HG02852 (cell line): Measurements from ENCODE around the gene ANO2.
A peak's percentile ranks its signal among the peaks of the same experiment; 100 is the strongest.

ENCODE experiments used
- ATAC-seq: cut with Tn5 transposase; IDR thresholded peaks from one replicate; pipeline ENCODE4 v1.9.1; 2021; ENCODE audit warnings: mild to moderate bottlenecking, moderate library complexity; ENCODE audit not compliant: unreplicated experiment

ANO2 gene

GRCh38 chr12:5784462-5785130 is 160.5 kb downstream of the ANO2 start:
- no peak for ATAC-seq

- ATAC-seq: no peak
Observed at GRCh38 chr12:5783289-5783920, 161.7 kb downstream of the ANO2 start.

DNA sequence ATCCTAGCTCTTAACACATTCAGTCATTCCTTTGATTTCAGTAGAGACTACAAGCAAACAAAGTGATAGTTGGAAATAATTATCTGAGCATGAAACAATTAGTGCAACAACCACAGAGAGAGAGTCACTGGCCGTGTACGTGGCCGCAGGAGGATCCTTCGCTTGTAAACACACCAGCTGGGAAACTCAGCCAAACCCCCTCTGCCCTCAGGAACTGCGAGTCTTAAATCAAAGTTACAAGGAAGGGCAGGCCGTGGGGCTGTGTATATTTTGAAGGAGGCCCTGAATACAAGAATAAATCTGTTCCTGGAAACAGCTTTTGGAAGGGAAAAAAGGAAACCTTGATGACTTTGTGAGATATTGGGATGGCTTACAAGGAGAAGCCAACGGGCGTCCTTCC is 164.5 kb downstream of the ANO2 start:
- no peak for ATAC-seq

DNA sequence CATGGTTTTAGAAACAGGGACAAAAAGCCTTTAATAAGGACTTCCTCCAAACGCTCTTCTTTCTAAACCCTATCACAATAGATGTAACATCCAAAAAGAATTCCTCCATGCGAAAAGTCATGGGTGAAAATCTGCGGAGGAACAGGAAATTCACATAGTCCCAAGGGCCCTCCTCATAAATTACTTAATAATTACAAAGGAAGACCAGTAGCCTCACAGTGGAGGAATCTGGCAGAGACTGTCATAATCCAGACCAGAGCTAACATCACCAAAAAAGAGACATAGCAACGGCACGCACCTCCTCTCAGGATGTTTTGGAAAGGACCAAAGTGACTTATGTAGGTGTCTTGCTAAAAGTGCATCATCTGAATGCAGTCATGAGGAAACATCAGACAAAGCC is 165.7 kb downstream of the ANO2 start:
- no peak for ATAC-seq

DNA sequence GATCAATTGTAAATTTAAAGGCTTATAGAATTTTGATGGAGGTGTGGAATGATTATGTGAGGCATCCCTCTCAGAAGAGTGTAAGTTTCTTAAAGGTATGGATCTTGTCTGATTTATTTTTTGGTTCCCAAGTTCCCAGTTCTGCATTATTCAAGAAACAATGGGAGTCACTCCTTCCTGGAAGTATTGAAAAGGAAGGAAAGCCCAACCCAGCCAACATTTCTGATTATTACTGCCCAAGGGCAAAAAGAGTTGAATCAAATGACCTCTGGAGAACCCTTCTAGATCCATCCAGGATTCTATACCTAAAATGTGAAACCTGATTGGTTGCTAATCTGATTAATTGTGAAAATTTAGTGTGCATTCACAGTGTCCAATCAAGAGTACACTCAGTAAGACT is 166.2 kb downstream of the ANO2 start:
- no peak for ATAC-seq

- ATAC-seq: no peak
Observed at GRCh38 chr12:5777451-5777850, 167.6 kb downstream of the ANO2 start.

DNA sequence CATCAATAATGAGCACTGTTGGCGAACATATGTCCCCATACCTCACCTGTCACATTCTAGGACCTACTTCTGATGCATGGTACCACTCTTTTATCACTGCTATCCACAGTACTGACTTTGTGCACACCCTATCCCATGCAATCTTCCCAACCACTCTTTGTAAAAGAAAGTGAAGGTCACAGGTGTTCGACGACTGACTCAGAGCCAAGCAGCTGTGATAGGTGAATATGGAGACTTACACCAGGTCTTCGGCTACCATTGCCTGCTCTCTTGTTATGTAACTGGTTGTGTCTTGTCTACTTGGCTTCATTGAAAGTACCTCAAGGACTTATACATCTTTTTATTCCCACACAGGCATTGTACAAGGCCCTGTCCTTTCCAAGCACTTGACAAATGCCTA is 169.0 kb downstream of the ANO2 start:
- ATAC-seq: no peak

DNA sequence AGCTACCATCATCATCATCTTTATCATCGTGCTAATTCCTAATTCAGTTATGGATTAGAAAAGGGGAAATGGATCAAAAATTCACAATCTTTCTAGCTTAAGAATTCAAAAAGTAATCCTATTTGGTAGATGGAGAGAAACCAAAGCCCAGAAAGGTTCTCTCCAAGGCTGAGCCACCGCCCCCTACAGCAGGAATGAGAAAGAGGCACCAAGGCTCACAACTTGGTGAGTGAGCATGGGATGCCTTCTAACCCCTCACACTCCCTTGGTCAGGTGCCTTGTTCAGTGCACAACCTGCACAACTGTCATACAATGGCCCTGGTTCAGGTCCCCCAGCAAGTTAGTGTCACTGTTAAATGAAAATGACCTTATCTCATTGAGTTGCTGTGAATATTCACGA is 171.5 kb downstream of the ANO2 start:
- ATAC-seq: no peak

DNA sequence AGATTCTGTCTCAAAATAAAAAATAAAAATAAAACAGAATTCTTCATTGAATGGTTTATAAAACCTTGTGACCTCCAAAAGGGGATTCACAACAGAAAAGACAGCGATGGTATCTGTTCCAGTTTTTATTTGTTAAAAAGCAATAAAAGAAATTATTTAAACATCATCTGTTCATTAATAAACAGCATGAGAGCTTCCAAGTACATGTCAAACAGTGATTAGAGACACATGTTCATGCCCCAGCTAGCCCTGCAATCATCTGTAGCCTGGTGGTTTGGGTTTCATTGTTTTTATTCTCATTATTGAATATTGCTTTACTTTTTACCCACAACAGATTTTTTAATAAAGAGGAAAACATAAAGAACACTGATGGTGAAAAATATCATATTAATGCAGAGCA is 173.3 kb downstream of the ANO2 start:
- ATAC-seq: no peak

DNA sequence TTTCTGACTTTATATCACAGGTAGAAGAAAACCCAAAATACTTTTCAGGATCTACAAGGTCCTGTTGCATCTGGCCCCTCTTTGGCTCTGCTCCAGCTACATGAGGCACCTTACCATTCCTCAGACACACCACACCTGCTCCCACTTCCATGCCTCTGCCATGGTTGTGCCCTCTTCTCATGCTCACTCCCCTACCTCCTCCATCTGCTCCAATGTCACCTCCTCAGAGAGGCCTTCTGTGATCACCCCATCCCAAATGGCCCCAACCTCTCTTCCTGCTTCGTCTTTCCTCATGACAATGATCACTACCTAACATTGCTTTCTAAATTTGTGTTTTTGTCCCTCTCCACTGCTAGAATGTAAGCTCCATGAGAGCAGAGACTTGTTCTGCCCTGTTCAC is 174.3 kb downstream of the ANO2 start:
- no peak for ATAC-seq

DNA sequence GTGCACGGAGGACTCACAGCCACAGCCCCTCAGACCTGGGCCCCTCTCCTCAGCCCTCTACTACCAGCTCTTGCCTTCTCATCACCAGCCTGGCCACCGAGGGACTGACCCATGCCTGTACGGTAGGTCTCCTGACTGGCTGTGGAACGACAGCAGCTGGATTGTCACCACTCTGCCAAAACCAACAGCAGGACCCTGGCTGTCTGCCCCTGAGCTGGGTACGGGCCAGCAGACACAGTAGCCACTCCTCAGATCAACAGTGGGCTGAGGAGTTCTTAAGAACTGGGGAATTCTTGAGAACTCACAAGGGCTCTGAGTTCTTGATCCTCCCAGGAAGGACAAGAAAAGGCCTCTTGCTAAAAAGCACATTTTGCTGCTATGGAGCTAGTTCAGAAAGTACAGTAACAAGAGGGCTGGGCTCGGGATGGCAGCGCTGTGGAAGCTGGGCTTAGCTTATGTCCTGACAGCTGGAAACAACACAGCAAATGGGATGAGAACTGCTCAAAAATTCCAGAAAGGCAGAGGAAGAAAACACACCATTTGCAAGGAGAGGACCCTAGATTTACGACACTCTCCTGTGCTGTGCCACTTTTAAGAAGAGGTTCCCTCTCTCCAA is 176.4 kb downstream of the ANO2 start:
- ATAC-seq: no peak

- no peak for ATAC-seq
Observed at GRCh38 chr12:5768171-5768570, 176.9 kb downstream of the ANO2 start.

- ATAC-seq: no peak
Observed at GRCh38 chr12:5758347-5758746, 186.7 kb downstream of the ANO2 start.

GRCh38 chr12:5756338-5756842 is 188.7 kb downstream of the ANO2 start:
- ATAC-seq: no peak

- no peak for ATAC-seq
Observed at GRCh38 chr12:5748027-5748426, 197.0 kb downstream of the ANO2 start.

DNA sequence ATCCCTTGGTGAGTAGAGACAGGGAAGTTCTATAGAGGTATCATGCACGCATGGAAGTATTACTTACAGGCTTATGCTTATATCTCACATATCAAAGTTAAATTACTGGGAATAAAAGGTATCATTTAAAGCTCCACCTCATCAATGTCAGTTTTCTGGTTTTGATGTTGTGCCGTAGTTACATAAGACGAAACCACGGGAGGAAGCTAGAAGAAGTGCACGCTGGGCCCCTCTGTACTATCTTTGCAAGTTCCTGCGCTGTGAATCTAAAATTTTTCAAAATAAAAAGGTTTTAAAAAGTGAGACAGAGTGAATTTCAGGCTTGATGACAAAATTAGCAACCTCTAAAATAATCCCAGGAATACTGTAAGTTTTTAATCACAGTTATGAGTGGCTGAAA is 198.1 kb downstream of the ANO2 start:
- ATAC-seq: no peak

GRCh38 chr12:5746036-5746908 is 198.8 kb downstream of the ANO2 start:
- ATAC-seq: no peak

DNA sequence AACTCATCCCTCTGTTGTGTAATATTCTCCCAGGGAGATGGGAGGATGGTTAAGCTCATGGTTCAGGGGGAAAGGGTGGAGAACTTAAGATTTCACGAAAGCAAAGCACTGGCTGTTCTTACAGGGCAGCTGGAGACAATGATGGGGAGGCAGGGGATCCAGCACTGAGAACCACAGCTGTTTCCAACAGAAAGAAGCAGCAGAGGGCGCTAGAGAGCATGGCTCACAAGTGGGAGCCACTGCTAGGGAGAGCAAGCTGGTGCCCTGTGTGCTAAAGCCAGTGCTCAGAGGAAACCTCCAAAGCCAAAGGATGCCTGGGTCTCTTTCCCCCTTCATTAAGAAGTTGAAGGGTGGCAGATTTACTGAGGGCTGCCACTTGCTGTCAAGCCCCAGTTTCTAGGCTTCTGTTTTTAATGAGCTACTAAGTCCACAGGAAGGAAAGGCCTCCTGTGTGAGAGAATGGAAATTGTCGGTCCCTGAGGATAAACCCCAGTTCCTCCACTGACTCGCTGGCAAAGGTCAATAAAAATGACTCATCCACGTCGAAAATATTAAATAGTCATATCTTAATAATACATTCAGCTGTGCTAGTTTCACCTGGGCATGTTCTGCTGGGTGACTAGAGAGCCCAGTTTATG is 199.7 kb downstream of the ANO2 start:
- peak; percentile 43 for ATAC-seq

GRCh38 chr12:5742258-5742657 is 202.8 kb downstream of the ANO2 start:
- ATAC-seq: no peak

GRCh38 chr12:5739917-5740316 is 205.1 kb downstream of the ANO2 start:
- no peak for ATAC-seq

GRCh38 chr12:5737778-5738177 is 207.3 kb downstream of the ANO2 start:
- ATAC-seq: no peak
